Fibroblast of skin of back (primary cell): ENCODE results near the gene NECAB2.

Source experiments
- DNase-seq: peaks from one replicate; pipeline ENCODE4 v3.0.0-alpha.2; 2013

Gene NECAB2

GRCh38 chr16:83994087-83994486 lies 26.0 kb downstream of the NECAB2 start:
- DNase-seq, result peak; percentile 74

- no peak for DNase-seq
Measured at GRCh38 chr16:83994703-83995102, 26.7 kb downstream of the NECAB2 start.

- no peak for DNase-seq
Measured at GRCh38 chr16:83995754-83996153, 27.7 kb downstream of the NECAB2 start.

- DNase-seq, result no peak
Measured at GRCh38 chr16:83996481-83997252, 28.6 kb downstream of the NECAB2 start.

GRCh38 chr16:83998091-83998490 lies 30.0 kb downstream of the NECAB2 start:
- DNase-seq, result no peak

GRCh38 chr16:84000989-84001642 lies 33.1 kb downstream of the NECAB2 start:
- DNase-seq, result no peak

- DNase-seq, result no peak
Measured at GRCh38 chr16:84001726-84002125, 33.7 kb downstream of the NECAB2 start.

GRCh38 chr16:84003038-84003437 lies 35.0 kb downstream of the NECAB2 start:
- no peak for DNase-seq

GRCh38 chr16:84004442-84004841 lies 36.4 kb downstream of the NECAB2 start:
- DNase-seq, result no peak

GRCh38 chr16:84005391-84005790 lies 37.3 kb downstream of the NECAB2 start:
- no peak for DNase-seq

- DNase-seq, result no peak
Measured at GRCh38 chr16:84007520-84007919, 39.5 kb downstream of the NECAB2 start.

GRCh38 chr16:84007965-84008364 lies 39.9 kb downstream of the NECAB2 start:
- no peak for DNase-seq

GRCh38 chr16:84009282-84009681 lies 41.2 kb downstream of the NECAB2 start:
- DNase-seq, result no peak

- DNase-seq, result peak; percentile 51
Measured at GRCh38 chr16:84013787-84014569, 45.9 kb downstream of the NECAB2 start.

GRCh38 chr16:84014570-84015327 lies 46.7 kb downstream of the NECAB2 start:
- DNase-seq, result no peak

GRCh38 chr16:84015399-84015798 lies 47.4 kb downstream of the NECAB2 start:
- DNase-seq, result no peak

- DNase-seq, result no peak
Measured at GRCh38 chr16:84016477-84016876, 48.4 kb downstream of the NECAB2 start.

GRCh38 chr16:84018710-84019109 lies 50.7 kb downstream of the NECAB2 start:
- DNase-seq, result no peak

- no peak for DNase-seq
Measured at GRCh38 chr16:84020353-84020752, 52.3 kb downstream of the NECAB2 start.

GRCh38 chr16:84021488-84021887 lies 53.4 kb downstream of the NECAB2 start:
- no peak for DNase-seq

GRCh38 chr16:84022644-84023043 lies 54.6 kb downstream of the NECAB2 start:
- DNase-seq, result no peak

GRCh38 chr16:84024854-84025253 lies 56.8 kb downstream of the NECAB2 start:
- peak; percentile 86 for DNase-seq

- no peak for DNase-seq
Measured at GRCh38 chr16:84026606-84027005, 58.6 kb downstream of the NECAB2 start.
